Measurements from ENCODE around the gene TLE4. TPM values are rescaled to one million over a fixed set of nuclear protein-coding genes. Genes with fewer than 3 reads are reported as not detected.

The TLE4 gene
- polyA plus RNA-seq, 2 of the 4 experiments (the other 2 are of a cell fraction) = 14.3 to 23.1 TPM

- FAIRE-seq = no peak
Measured at GRCh38 chr9:79706512-79706911, 134.7 kb downstream of the TLE4 start.

GRCh38 chr9:79707589-79707988 is 135.8 kb downstream of the TLE4 start:
- Histone ChIP-seq H3K4me3 (no peak overlapping the region), H3K27ac (no peak overlapping the region), H3K9me3 (no peaks in the 10 kb centered on the region), H3K4me2 (no peak overlapping the region), H3K4me1 (no peaks in the 10 kb centered on the region)
- DNase-seq (ENCODE audit: low read depth in 1 of 2, low spot score in 1 of 2) (no peak), ATAC-seq (no peak), FAIRE-seq (no peak)
- POLR2A ChIA-PET = no interaction called here
- WGBS (ENCODE audit: missing lambda C conversion rate) = 96% methylated on average over 2 of the region's 2 CpGs
- TF ChIP-seq RCOR1 (IDR thresholded peaks at IDR 0.05; ENCODE audit: low read depth, low read length) = no peak
- TF ChIP-seq POLR2AphosphoS2 (conservative IDR thresholded peaks at IDR 0.05; ENCODE audit: low read length) = no peak
- no peak for TF ChIP-seq HDAC2 (IDR thresholded peaks at IDR 0.05)
- no peak for TF ChIP-seq FOSL2 (IDR thresholded peaks at IDR 0.05)
- no peak for TF ChIP-seq FOSL2 (CRISPR knock-in tag; IDR thresholded peaks at IDR 0.05)
- no peak for TF ChIP-seq MAX (IDR thresholded peaks at IDR 0.05)
- no peak for TF ChIP-seq ZSCAN20 (CRISPR knock-in tag; IDR thresholded peaks at IDR 0.05)
- no peak for TF ChIP-seq ZNF302 (CRISPR knock-in tag; IDR thresholded peaks at IDR 0.05)
- TF ChIP-seq CBX8 (IDR thresholded peaks at IDR 0.05) = no peak
- no peak for TF ChIP-seq CEBPB (IDR thresholded peaks at IDR 0.05)
- no peak for TF ChIP-seq JUNB (IDR thresholded peaks at IDR 0.05)
- no peak for TF ChIP-seq MAFK (IDR thresholded peaks at IDR 0.05; ENCODE audit: partially characterized antibody)
- TF ChIP-seq SMC3 (IDR thresholded peaks at IDR 0.05) = no peak
- no peak for TF ChIP-seq RARB (CRISPR knock-in tag; IDR thresholded peaks at IDR 0.05)
- no peak for TF ChIP-seq BCL3 (IDR thresholded peaks at IDR 0.05)
- TF ChIP-seq NFE2L2 (conservative IDR thresholded peaks at IDR 0.05; ENCODE audit: low read length) = no peak
- no peak for TF ChIP-seq REST (IDR thresholded peaks at IDR 0.05)
- TF ChIP-seq ZC3H11A (IDR thresholded peaks at IDR 0.05) = no peak
- no peak for TF ChIP-seq EHMT2 (IDR thresholded peaks at IDR 0.05; ENCODE audit: low read depth)
- no peak for TF ChIP-seq PHF8 (IDR thresholded peaks at IDR 0.05; ENCODE audit: borderline replicate concordance, low read depth)
- no peak for TF ChIP-seq HEYL (CRISPR knock-in tag; IDR thresholded peaks at IDR 0.05)
- CTCF ChIA-PET = no interaction called here

More at GRCh38 chr9:79706512-79706911, 134.7 kb downstream of the TLE4 start:
- POLR2A ChIA-PET = no interaction called here
- no peaks in the 10 kb centered on the region for H3K4me1 ChIP-seq
- no peak overlapping the region for H3K4me2 ChIP-seq
- TF ChIP-seq TP53 (CRISPR knock-in tag; IDR thresholded peaks at IDR 0.05) = no peak
- TF ChIP-seq MAFK (IDR thresholded peaks at IDR 0.05; ENCODE audit: partially characterized antibody) = peak; percentile 44
- CTCF ChIA-PET = no interaction called here
- H3K9me3 ChIP-seq = no peaks in the 10 kb centered on the region
- H3K27ac ChIP-seq = no peak overlapping the region
- WGBS (ENCODE audit: missing lambda C conversion rate) = 67% methylated on average over 5 of the region's 5 CpGs
- no peak overlapping the region for H3K4me3 ChIP-seq
- ATAC-seq = no peak
- no peak for DNase-seq (ENCODE audit: low read depth in 1 of 2, low spot score in 1 of 2)

- FAIRE-seq (no peak), ATAC-seq (no peak), DNase-seq (ENCODE audit: low read depth in 1 of 2, low spot score in 1 of 2) (no peak)
- ChIA-PET POLR2A (no interaction called here), CTCF (interaction anchor here (0.7 to 0.9 kb wide), 2 partner anchors 15 to 38 kb away, joined by 3 read pairs; no protein-coding TSS in a partner anchor)
- TF ChIP-seq CEBPB (IDR thresholded peaks at IDR 0.05) (no peak), CBX8 (IDR thresholded peaks at IDR 0.05) (no peak)
- Histone ChIP-seq H3K9me3 (no peaks in the 10 kb centered on the region), H3K4me2 (no peak overlapping the region), H3K4me1 (no peaks in the 10 kb centered on the region), H3K4me3 (no peak overlapping the region), H3K27ac (no peak overlapping the region)
- WGBS (ENCODE audit: missing lambda C conversion rate) = 95% methylated on average over 13 of the region's 13 CpGs
Measured at GRCh38 chr9:79708541-79708940, 136.8 kb downstream of the TLE4 start.

Data from A549 (cell line).